Measurements from ENCODE around the gene PSME1.

DNA sequence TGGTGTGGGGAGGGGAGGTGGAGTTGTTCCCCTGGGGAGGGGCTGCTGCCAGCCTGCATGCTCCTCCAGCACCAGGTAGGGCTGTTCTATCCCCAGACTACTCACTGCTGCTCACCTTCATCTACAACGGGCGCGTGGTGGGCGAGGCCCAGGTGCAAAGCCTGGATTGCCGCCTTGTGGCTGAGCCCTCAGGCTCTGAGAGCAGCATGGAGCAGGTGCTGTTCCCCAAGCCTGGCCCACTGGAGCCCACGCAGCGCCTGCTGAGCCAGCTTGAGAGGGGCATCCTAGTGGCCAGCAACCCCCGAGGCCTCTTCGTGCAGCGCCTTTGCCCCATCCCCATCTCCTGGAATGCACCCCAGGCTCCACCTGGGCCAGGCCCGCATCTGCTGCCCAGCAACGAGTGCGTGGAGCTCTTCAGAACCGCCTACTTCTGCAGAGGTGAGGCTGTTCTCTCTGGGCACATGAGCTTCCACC lies 28.6 kb downstream of the PSME1 start:
- TF ChIP-seq, protein P1, sequence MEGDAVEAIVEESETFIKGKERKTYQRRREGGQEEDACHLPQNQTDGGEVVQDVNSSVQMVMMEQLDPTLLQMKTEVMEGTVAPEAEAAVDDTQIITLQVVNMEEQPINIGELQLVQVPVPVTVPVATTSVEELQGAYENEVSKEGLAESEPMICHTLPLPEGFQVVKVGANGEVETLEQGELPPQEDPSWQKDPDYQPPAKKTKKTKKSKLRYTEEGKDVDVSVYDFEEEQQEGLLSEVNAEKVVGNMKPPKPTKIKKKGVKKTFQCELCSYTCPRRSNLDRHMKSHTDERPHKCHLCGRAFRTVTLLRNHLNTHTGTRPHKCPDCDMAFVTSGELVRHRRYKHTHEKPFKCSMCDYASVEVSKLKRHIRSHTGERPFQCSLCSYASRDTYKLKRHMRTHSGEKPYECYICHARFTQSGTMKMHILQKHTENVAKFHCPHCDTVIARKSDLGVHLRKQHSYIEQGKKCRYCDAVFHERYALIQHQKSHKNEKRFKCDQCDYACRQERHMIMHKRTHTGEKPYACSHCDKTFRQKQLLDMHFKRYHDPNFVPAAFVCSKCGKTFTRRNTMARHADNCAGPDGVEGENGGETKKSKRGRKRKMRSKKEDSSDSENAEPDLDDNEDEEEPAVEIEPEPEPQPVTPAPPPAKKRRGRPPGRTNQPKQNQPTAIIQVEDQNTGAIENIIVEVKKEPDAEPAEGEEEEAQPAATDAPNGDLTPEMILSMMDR (conservative IDR thresholded peaks at IDR 0.05), result no peak
- TF ChIP-seq ZFX (IDR thresholded peaks at IDR 0.05), result no peak

Data from C4-2B (cell line).